ENCODE results near the gene AOX1.
"Not testable (repeated sequence)": the region's sequence is repeated elsewhere in the genome, so short reads cannot be mapped to it uniquely, and the experiment has no call there.

Gene AOX1

GRCh38 chr2:200585730-200586643 lies at the start of gene AOX1:
TSS of gene AOX1 (plus strand) at chr2:200586014. CDS start at chr2:200586109, 95 bp downstream.
- FAIRE-seq: no peak

GRCh38 chr2:200538139-200538538 lies 47.7 kb upstream of the AOX1 start:
- FAIRE-seq: no peak

- FAIRE-seq: no peak
Measured at GRCh38 chr2:200540793-200541192, 45.0 kb upstream of the AOX1 start.

GRCh38 chr2:200566596-200566995 lies 19.2 kb upstream of the AOX1 start:
- not testable (repeated sequence) for FAIRE-seq

- FAIRE-seq: no peak
Measured at GRCh38 chr2:200567932-200568331, 17.9 kb upstream of the AOX1 start.

- peak; percentile 45 for FAIRE-seq
Measured at GRCh38 chr2:200575957-200576356, 9.9 kb upstream of the AOX1 start.

GRCh38 chr2:200577027-200577426 lies 8.8 kb upstream of the AOX1 start:
- no peak for FAIRE-seq

GRCh38 chr2:200578778-200579177 lies 7.0 kb upstream of the AOX1 start:
- FAIRE-seq: no peak

- FAIRE-seq: no peak
Measured at GRCh38 chr2:200584639-200585038, 1.2 kb upstream of the AOX1 start.

GRCh38 chr2:200585340-200585729 lies 479 bp upstream of the AOX1 start:
- FAIRE-seq: no peak

GRCh38 chr2:200586644-200586975 lies 796 bp downstream of the AOX1 start:
- FAIRE-seq: no peak

- FAIRE-seq: no peak
Measured at GRCh38 chr2:200587007-200587616, 1.3 kb downstream of the AOX1 start.

- FAIRE-seq: no peak
Measured at GRCh38 chr2:200588076-200588678, 2.4 kb downstream of the AOX1 start.

GRCh38 chr2:200590090-200590489 lies 4.3 kb downstream of the AOX1 start:
- no peak for FAIRE-seq

- FAIRE-seq: no peak
Measured at GRCh38 chr2:200591308-200591707, 5.5 kb downstream of the AOX1 start.

GRCh38 chr2:200592406-200593075 lies 6.7 kb downstream of the AOX1 start:
- FAIRE-seq: no peak

GRCh38 chr2:200593905-200594304 lies 8.1 kb downstream of the AOX1 start:
- no peak for FAIRE-seq

- no peak for FAIRE-seq
Measured at GRCh38 chr2:200595913-200596312, 10.1 kb downstream of the AOX1 start.

- FAIRE-seq: no peak
Measured at GRCh38 chr2:200596774-200597570, 11.2 kb downstream of the AOX1 start.

GRCh38 chr2:200599206-200599605 lies 13.4 kb downstream of the AOX1 start:
- FAIRE-seq: no peak

- no peak for FAIRE-seq
Measured at GRCh38 chr2:200600549-200601225, 14.9 kb downstream of the AOX1 start.

- no peak for FAIRE-seq
Measured at GRCh38 chr2:200602584-200602983, 16.8 kb downstream of the AOX1 start.
